Measurements from ENCODE around the gene OR2S2. TPM values are rescaled to one million over a fixed set of nuclear protein-coding genes. Genes with fewer than 3 reads are reported as not detected.
"Not testable (repeated sequence)": the region's sequence is repeated elsewhere in the genome, so short reads cannot be mapped to it uniquely, and the experiment has no call there.

Gene OR2S2
- polyA plus RNA-seq = not detected

- 68 to 76% (median 74%) methylated on average over 5 of the region's 5 CpGs for WGBS, 3 donors
- H3K27ac ChIP-seq (ENCODE audit: low read depth, low read length) = no peak within 1 kb of the TSS
Measured at GRCh38 chr9:35958104-35958837, at the start of gene OR2S2. OR2S2 (minus strand) TSS chr9:35958154; CDS start chr9:35958098, 56 bp downstream.

- no peak overlapping the region for H3K27ac ChIP-seq (ENCODE audit: low read depth, low read length)
- WGBS, 3 donors = 61 to 70% (median 63%) methylated on average over 1 of the region's 1 CpG
Measured at GRCh38 chr9:36007316-36007708, 49.4 kb upstream of the OR2S2 start.

- H3K27ac ChIP-seq (ENCODE audit: low read depth, low read length) = no peak overlapping the region
- WGBS, 3 donors = 65 to 70% (median 68%) methylated on average over 3 of the region's 3 CpGs
Measured at GRCh38 chr9:36006549-36007315, 48.8 kb upstream of the OR2S2 start.

GRCh38 chr9:36005891-36006290, 47.9 kb upstream of the OR2S2 start:
- H3K27ac ChIP-seq (ENCODE audit: low read depth, low read length) = no peak overlapping the region
- 86 to 100% (median 96%) methylated on average over 1 of the region's 1 CpG for WGBS, 3 donors

GRCh38 chr9:35998333-35998732, 40.4 kb upstream of the OR2S2 start:
- H3K27ac ChIP-seq (ENCODE audit: low read depth, low read length) = no peak overlapping the region
- WGBS, 3 donors = 77 to 91% (median 83%) methylated on average over 1 of the region's 1 CpG

GRCh38 chr9:35997016-35997415, 39.1 kb upstream of the OR2S2 start:
- H3K27ac ChIP-seq (ENCODE audit: low read depth, low read length) = not testable (repeated sequence)
- 78 to 90% (median 84%) methylated on average over 4 of the region's 4 CpGs for WGBS, 3 donors

GRCh38 chr9:35996358-35996970, 38.5 kb upstream of the OR2S2 start:
- 65 to 100% (median 82%) methylated on average over 1 of the region's 1 CpG for WGBS, 3 donors
- H3K27ac ChIP-seq (ENCODE audit: low read depth, low read length) = no peak overlapping the region

GRCh38 chr9:35994959-35995358, 37.0 kb upstream of the OR2S2 start:
- H3K27ac ChIP-seq (ENCODE audit: low read depth, low read length) = no peak overlapping the region
- WGBS, 3 donors = 28 to 81% (median 72%) methylated on average over 2 of the region's 2 CpGs

GRCh38 chr9:35993976-35994720, 36.2 kb upstream of the OR2S2 start:
- WGBS, 3 donors = 59 to 87% (median 73%) methylated on average over 5 of the region's 5 CpGs

GRCh38 chr9:35993136-35993535, 35.2 kb upstream of the OR2S2 start:
- 93 to 96% (median 96%) methylated on average over 3 of the region's 3 CpGs for WGBS, 3 donors
- H3K27ac ChIP-seq (ENCODE audit: low read depth, low read length) = not testable (repeated sequence)

More at GRCh38 chr9:35993976-35994720, 36.2 kb upstream of the OR2S2 start:
- no peak overlapping the region for H3K27ac ChIP-seq (ENCODE audit: low read depth, low read length)

GRCh38 chr9:35990155-35990554, 32.2 kb upstream of the OR2S2 start:
- H3K27ac ChIP-seq (ENCODE audit: low read depth, low read length) = no peak overlapping the region
- WGBS, 3 donors = 81 to 82% (median 81%) methylated on average over 3 of the region's 3 CpGs

- 53 to 63% (median 61%) methylated on average over 1 of the region's 1 CpG for WGBS, 3 donors
Measured at GRCh38 chr9:35984021-35984420, 26.1 kb upstream of the OR2S2 start.

GRCh38 chr9:35981699-35982098, 23.7 kb upstream of the OR2S2 start:
- no peak overlapping the region for H3K27ac ChIP-seq (ENCODE audit: low read depth, low read length)
- 0 to 9% (median 6%) methylated on average over 2 of the region's 2 CpGs for WGBS, 3 donors

More at GRCh38 chr9:35984021-35984420, 26.1 kb upstream of the OR2S2 start:
- H3K27ac ChIP-seq (ENCODE audit: low read depth, low read length) = no peak overlapping the region

- no peak overlapping the region for H3K27ac ChIP-seq (ENCODE audit: low read depth, low read length)
- WGBS, 3 donors = 69 to 89% (median 81%) methylated on average over 3 of the region's 3 CpGs
Measured at GRCh38 chr9:35980289-35981011, 22.5 kb upstream of the OR2S2 start.

GRCh38 chr9:35978792-35979191, 20.8 kb upstream of the OR2S2 start:
- 77 to 93% (median 85%) methylated on average over 6 of the region's 6 CpGs for WGBS, 3 donors
- H3K27ac ChIP-seq (ENCODE audit: low read depth, low read length) = no peak overlapping the region

GRCh38 chr9:35976726-35977125, 18.8 kb upstream of the OR2S2 start:
- no peak overlapping the region for H3K27ac ChIP-seq (ENCODE audit: low read depth, low read length)
- 70 to 90% (median 88%) methylated on average over 1 of the region's 1 CpG for WGBS, 3 donors

- H3K27ac ChIP-seq (ENCODE audit: low read depth, low read length) = no peak overlapping the region
- WGBS, 3 donors = 97 to 98% (median 98%) methylated on average over 1 of the region's 1 CpG
Measured at GRCh38 chr9:35974800-35975199, 16.8 kb upstream of the OR2S2 start.

- WGBS, 3 donors = 18 to 19% (median 18%) methylated on average over 35 of the region's 35 CpGs
- no peak overlapping the region for H3K27ac ChIP-seq (ENCODE audit: low read depth, low read length)
Measured at GRCh38 chr9:35972093-35972492, 14.1 kb upstream of the OR2S2 start.
